ENCODE data around the gene INCENP. TPM values are rescaled to one million over a fixed set of nuclear protein-coding genes. Genes with fewer than 3 reads are reported as not detected.

Gene INCENP
- total RNA-seq (2022; extraction: Qiagen RNA extraction; ENCODE audit: low read depth): 47.0 to 68.1 TPM (median 62.1 TPM) in 5 replicates

GRCh38 chr11:62123669-62124185 is at the start of gene INCENP:
Gene INCENP, plus strand, starts transcription at chr11:62124011. Its CDS starts 4,151 bp downstream, at chr11:62128162.

DNA sequence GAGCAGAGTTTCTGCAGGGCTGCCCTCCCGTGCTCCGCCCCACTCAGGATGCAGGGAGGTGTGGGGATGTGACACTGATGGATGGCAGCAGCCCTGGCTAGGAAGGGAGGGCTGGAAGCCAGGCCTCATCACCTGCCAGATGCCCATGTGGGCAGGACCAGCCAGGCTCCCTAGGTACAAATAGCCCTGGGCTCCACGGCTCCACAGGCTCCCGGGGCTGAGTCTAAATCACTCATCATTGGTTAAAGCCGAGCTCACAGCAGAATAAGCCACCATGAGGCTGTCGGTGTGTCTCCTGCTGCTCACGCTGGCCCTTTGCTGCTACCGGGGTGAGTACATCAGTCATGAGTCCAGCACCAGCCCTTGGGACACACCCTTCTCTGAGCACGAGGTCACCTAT is 66.2 kb downstream of the INCENP start, which contains the start of gene SCGB1D1:
Gene SCGB1D1 (plus strand): TSS at position 206 of the 400 bp plus-strand sequence. CDS start 69 bp downstream, at position 275.

Other genes with a start within 250 kb of the INCENP start
- gene FADS3, start 232.5 kb upstream of the INCENP start, total RNA-seq (2022; extraction: Qiagen RNA extraction; ENCODE audit: low read depth): 37.3 to 56.8 TPM (median 48.5 TPM) in 5 replicates
- gene RAB3IL1, start 206.4 kb upstream of the INCENP start, total RNA-seq (2022; extraction: Qiagen RNA extraction; ENCODE audit: low read depth): 9.9 to 13.9 TPM (median 10.2 TPM) in 5 replicates
- gene BEST1, start 173.7 kb upstream of the INCENP start, total RNA-seq (2022; extraction: Qiagen RNA extraction; ENCODE audit: low read depth): 2.2 to 7.4 TPM (median 4.6 TPM) in 5 replicates
- gene FTH1, start 156.4 kb upstream of the INCENP start, total RNA-seq (2022; extraction: Qiagen RNA extraction; ENCODE audit: low read depth): 8,240 to 18,597 TPM (median 15,839 TPM) in 5 replicates
- not detected in 5 replicates for gene SCGB1D1, start 66.2 kb downstream of the INCENP start, total RNA-seq (2022; extraction: Qiagen RNA extraction; ENCODE audit: low read depth)
- gene SCGB2A1, start 84.7 kb downstream of the INCENP start, total RNA-seq (2022; extraction: Qiagen RNA extraction; ENCODE audit: low read depth): not detected in 5 replicates
- not detected in 5 replicates for gene SCGB1D2, start 118.2 kb downstream of the INCENP start, total RNA-seq (2022; extraction: Qiagen RNA extraction; ENCODE audit: low read depth)
- gene SCGB2A2, start 146.1 kb downstream of the INCENP start, total RNA-seq (2022; extraction: Qiagen RNA extraction; ENCODE audit: low read depth): not detected in 5 replicates
- gene SCGB1D4, start 175.1 kb downstream of the INCENP start, total RNA-seq (2022; extraction: Qiagen RNA extraction; ENCODE audit: low read depth): not detected in 5 replicates
- 9.6 to 14.9 TPM (median 13.6 TPM) in 5 replicates for gene ASRGL1, start 213.4 kb downstream of the INCENP start, total RNA-seq (2022; extraction: Qiagen RNA extraction; ENCODE audit: low read depth)